IMR-90 (cell line): ENCODE results near the gene SYT2.

Experiments
- FOS ChIP-seq: fragments of 150-350 bp; IDR thresholded peaks from 2 replicates; pipeline ENCODE4 v1.6.1; 2016; ENCODE audit warnings: low read depth, low read length
- POLR2A ChIP-seq: IDR thresholded peaks from 2 replicates; pipeline ENCODE4 v1.6.1; 2012; ENCODE audit warnings: mild to moderate bottlenecking, low read depth, low read length
- RAD21 ChIP-seq: IDR thresholded peaks from 2 replicates; pipeline ENCODE4 v1.6.1; 2012; ENCODE audit warnings: low read length, improper control_type of control experiment

- TF ChIP-seq RAD21, result peak; percentile 96
- TF ChIP-seq FOS, result no peak
- no peak for TF ChIP-seq POLR2A
Observed at GRCh38 chr1:202599669-202600431, 110.4 kb downstream of the SYT2 start.
